Stomach (tissue), 9 donors: ENCODE results near the gene S1PR3. TPM values are rescaled to one million over a fixed set of nuclear protein-coding genes. Genes with fewer than 3 reads are reported as not detected.

Experiments
- DNase-seq, 2 donors: peaks; one replicate each; pipeline versions ENCODE4 v3.0.0 to v3.0.0-alpha.2; 2013 to 2019
- H3K27ac ChIP-seq, 5 donors: fragments of 200-600 bp in 4 of 5; sonication (generic) in 4 of 5; one replicate each; pipeline ENCODE4 v1.5.1; 2013 to 2019; ENCODE audit warnings: mild to moderate bottlenecking in 1 of 5, moderate library complexity in 1 of 5
- H3K27me3 ChIP-seq, 3 donors: fragments of 200-600 bp; sonication (generic); one replicate each; pipeline ENCODE4 v1.5.1; 2017 to 2019; ENCODE audit warnings: mixed run types in 1 of 3
- H3K36me3 ChIP-seq, 4 donors: fragments of 200-600 bp; sonication (generic); 1 replicate in 3 of 4; 2 replicates in 1 of 4; pipeline ENCODE4 v1.5.1; 2016 to 2019
- H3K4me1 ChIP-seq, 4 donors: fragments of 200-600 bp; sonication (generic); one replicate each; pipeline ENCODE4 v1.5.1; 2016 to 2019
- H3K4me3 ChIP-seq, 4 donors: fragments of 200-600 bp; sonication (generic) in 3 of 4; one replicate each; pipeline ENCODE4 v1.5.1; 2016 to 2019; ENCODE audit warnings: mild to moderate bottlenecking in 1 of 4
- H3K9me3 ChIP-seq, 4 donors: fragments of 200-600 bp; sonication (generic); one replicate each; pipeline ENCODE4 v1.5.1; 2016 to 2019
- EP300 ChIP-seq: sonication (generic); formaldehyde crosslinking; IDR thresholded peaks from one replicate; pipeline ENCODE4 v1.6.1; 2017; ENCODE audit warnings: antibody characterized with exemption
- POLR2A ChIP-seq, 4 donors: fragments of 450-650 bp; IDR thresholded peaks; one replicate each; pipeline ENCODE4 v1.6.1; 2016; ENCODE audit warnings: antibody characterized with exemption in 4 of 4, control low read depth in 2 of 4, mild to moderate bottlenecking in 1 of 4, moderate library complexity in 1 of 4
- POLR2AphosphoS5 ChIP-seq, 3 donors: sonication (generic); formaldehyde crosslinking; IDR thresholded peaks; one replicate each; pipeline ENCODE4 v1.6.1; 2016; ENCODE audit warnings: antibody characterized with exemption in 3 of 3
- WGBS, 5 donors: extraction: QIAGEN DNeasy Blood & Tissue Kit in 3 of 5; methylation state at CpG; one replicate each; pipeline versions ENCODE4 v1.1.5 to v1.1.7; 2013 to 2018; 5-methylcytosine and 5-hydroxymethylcytosine counted together
- intact Hi-C: fragments of 100-400 bp; cut with DNase I; formaldehyde crosslinking; loops from one replicate; pipeline ENCODE4 v1.15.1; 2023; ENCODE audit warnings: low total_unique reads
- polyA plus RNA-seq, 3 donors: library from polyadenylated mRNA; stranded (reverse); fragments of 200-250 nt; gene quantifications; one replicate each; pipeline ENCODE4 v1.2.3, GENCODE V29; 2013
- total RNA-seq, 5 donors: library from RNA; depleted of rRNA; stranded (reverse); fragments of >200 nt; gene quantifications; one replicate each; pipeline versions ENCODE4 v1.1.0 to v1.2.3, GENCODE V29; 2014 to 2016
- TF ChIP-seq, protein P1 (sequence below), 7 experiments: fragments of 450-650 bp in 4 of 7; fragments of 200-600 bp in 3 of 7; sonication (generic) in 3 of 7; IDR thresholded peaks; one replicate each; pipeline ENCODE4 v1.5.1; 2016 to 2019; ENCODE audit warnings: antibody characterized with exemption in 7 of 7, control low read depth in 2 of 7, mild to moderate bottlenecking in 1 of 7
- donor health status: healthy with polysubstance abuse.
- donor health status: Bipolar disorder and iron deficiency.
- donor health status: healthy.

S1PR3 gene
- total and polyA plus RNA-seq, 8 donors: 1.2 to 12.5 (median 8.7) TPM

DNA sequence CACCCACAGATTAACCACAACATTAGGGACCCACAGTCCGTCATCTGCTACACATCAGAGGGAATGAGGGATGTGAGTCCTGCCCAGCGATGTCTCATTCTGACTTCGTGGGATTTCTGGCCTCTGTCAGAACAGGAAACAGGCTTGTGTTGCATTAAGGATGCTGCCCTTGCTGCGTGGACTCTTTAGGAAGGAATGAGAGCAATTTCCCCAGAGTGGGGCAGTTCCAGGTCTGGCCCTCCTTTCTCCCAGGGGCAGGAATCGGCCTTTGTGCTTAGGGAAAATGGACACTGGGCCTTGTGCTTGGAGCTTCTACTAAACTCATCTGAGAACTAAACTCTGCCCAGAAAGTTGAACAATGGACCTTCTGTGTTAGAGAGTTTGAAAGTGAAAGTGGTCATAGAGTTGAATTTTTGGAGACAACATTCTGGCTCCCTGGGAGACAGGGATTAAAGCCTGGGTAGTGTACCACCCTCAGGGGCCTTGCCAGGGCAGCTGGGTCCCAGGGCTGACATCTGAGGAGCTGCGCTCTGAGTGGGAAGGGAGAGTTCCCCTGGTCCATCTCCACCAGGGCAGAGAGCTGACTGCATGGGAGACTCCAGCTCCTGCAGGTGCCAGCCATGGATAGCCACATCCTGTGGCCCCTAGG, 37.8 kb upstream of the S1PR3 start:
- peak in 1 of 2 donors; percentile 55 for DNase-seq
- 63 to 67% (median 64%) methylated on average over 5 to 6 of the region's 6 CpGs for WGBS, 5 donors
- H3K4me1 ChIP-seq: peaks cover 13 to 44% (median 25%) of the 10 kb centered on the region in 4 donors
- TF ChIP-seq EP300: no peak
- no peak for TF ChIP-seq POLR2AphosphoS5 (IDR thresholded peaks at IDR 0.05)
- TF ChIP-seq, protein P1, sequence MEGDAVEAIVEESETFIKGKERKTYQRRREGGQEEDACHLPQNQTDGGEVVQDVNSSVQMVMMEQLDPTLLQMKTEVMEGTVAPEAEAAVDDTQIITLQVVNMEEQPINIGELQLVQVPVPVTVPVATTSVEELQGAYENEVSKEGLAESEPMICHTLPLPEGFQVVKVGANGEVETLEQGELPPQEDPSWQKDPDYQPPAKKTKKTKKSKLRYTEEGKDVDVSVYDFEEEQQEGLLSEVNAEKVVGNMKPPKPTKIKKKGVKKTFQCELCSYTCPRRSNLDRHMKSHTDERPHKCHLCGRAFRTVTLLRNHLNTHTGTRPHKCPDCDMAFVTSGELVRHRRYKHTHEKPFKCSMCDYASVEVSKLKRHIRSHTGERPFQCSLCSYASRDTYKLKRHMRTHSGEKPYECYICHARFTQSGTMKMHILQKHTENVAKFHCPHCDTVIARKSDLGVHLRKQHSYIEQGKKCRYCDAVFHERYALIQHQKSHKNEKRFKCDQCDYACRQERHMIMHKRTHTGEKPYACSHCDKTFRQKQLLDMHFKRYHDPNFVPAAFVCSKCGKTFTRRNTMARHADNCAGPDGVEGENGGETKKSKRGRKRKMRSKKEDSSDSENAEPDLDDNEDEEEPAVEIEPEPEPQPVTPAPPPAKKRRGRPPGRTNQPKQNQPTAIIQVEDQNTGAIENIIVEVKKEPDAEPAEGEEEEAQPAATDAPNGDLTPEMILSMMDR (IDR thresholded peaks at IDR 0.05): no peak
- no peak for TF ChIP-seq POLR2A (IDR thresholded peaks at IDR 0.05)
- H3K36me3 ChIP-seq: no peaks in the 10 kb centered on the region
- intact Hi-C loops: no loop called here
- no peaks in the 10 kb centered on the region for H3K9me3 ChIP-seq
- no peaks in the 10 kb centered on the region for H3K27me3 ChIP-seq
- no peak overlapping the region for H3K4me3 ChIP-seq
- peak overlapping the region in 3 of 5 donors; percentile 21 to 61 (median 55) for H3K27ac ChIP-seq

GRCh38 chr9:88954066-88954465, 37.2 kb upstream of the S1PR3 start:
- intact Hi-C loops: no loop called here
- 64 to 76% (median 68%) methylated on average over 2 of the region's 2 CpGs for WGBS, 5 donors
- TF ChIP-seq POLR2AphosphoS5 (IDR thresholded peaks at IDR 0.05) (no peak), EP300 (no peak), POLR2A (IDR thresholded peaks at IDR 0.05) (no peak)
- TF ChIP-seq, protein P1 (IDR thresholded peaks at IDR 0.05): no peak
- Histone ChIP-seq H3K36me3 (no peaks in the 10 kb centered on the region), H3K4me1 (peaks cover 11 to 38% (median 23%) of the 10 kb centered on the region in 4 donors), H3K4me3 (no peak overlapping the region), H3K9me3 (no peaks in the 10 kb centered on the region), H3K27ac (peak overlapping the region in 3 of 5 donors; percentile 21 to 61 (median 55)), H3K27me3 (no peaks in the 10 kb centered on the region)
- no peak for DNase-seq

DNA sequence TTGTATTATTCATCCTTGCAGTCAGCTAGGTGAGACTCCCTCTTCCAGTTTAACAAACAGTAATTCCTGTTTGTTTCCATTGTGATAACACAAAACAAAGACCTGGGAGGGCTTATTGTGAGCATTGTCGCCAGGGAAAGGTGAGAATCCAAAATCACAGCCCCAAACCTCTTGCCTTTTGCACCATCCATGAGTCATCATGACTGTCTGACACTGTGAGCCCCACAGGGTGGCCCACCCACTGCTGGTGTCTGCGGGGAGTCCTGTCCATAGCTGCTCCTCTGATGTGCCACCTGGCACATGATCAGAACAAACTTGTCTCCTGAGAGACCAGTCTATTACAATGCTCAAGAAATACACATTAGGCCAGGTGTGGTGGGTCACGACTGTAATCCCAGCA, 33.7 kb upstream of the S1PR3 start:
- DNase-seq: no peak
- Histone ChIP-seq H3K27ac (no peak overlapping the region), H3K36me3 (no peaks in the 10 kb centered on the region), H3K9me3 (no peaks in the 10 kb centered on the region), H3K4me3 (no peak overlapping the region), H3K4me1 (peaks cover 0 to 16% (median 8%) of the 10 kb centered on the region in 4 donors), H3K27me3 (no peaks in the 10 kb centered on the region)
- TF ChIP-seq POLR2AphosphoS5 (IDR thresholded peaks at IDR 0.05) (no peak), EP300 (no peak), POLR2A (IDR thresholded peaks at IDR 0.05) (no peak)
- TF ChIP-seq, protein P1 (IDR thresholded peaks at IDR 0.05): no peak
- WGBS, 5 donors: 63 to 75% (median 72%) methylated on average over 3 of the region's 3 CpGs
- intact Hi-C loops: no loop called here

DNA sequence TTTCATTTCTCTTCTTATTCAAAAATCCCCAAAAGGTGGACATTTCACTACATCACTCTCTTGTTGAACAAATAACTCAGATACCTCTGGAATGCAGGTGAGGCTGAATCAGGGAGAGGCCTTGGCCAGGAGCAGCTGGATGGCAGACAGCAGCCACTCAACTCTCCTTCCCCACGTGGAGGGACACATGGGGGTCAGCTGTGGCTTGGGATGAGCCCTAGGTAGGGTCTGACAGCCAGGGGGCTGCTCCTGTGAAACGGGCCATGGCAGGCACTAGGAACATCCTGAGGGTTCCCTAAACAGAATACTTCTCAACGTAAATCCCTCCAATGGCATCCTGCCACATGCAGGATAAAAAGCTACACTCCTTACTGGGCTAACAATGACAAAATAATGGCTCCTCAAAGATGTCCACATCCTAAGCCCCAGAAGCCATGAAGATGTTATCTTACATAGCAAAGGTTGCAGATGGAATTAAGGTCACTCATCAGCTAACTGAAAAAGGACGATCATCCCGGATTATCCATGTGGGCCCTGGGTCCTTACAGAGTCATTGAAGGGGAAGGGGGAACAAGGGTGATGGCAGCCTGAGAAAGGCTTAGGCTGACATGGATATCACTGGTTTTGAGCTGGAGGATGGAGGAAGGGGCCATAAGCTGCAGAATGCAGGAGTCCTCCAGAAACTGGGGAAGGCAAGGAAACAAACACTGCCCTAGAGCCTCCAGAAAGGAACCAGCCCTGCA, 31.4 kb upstream of the S1PR3 start:
- TF ChIP-seq, protein P1 (IDR thresholded peaks at IDR 0.05): no peak
- no peak for TF ChIP-seq POLR2AphosphoS5 (IDR thresholded peaks at IDR 0.05)
- TF ChIP-seq EP300: no peak
- TF ChIP-seq POLR2A (IDR thresholded peaks at IDR 0.05): no peak
- no peak overlapping the region for H3K27ac ChIP-seq
- WGBS, 5 donors: 80 to 86% (median 84%) methylated on average over 5 of the region's 5 CpGs
- no peaks in the 10 kb centered on the region for H3K9me3 ChIP-seq
- H3K4me1 ChIP-seq: no peaks in the 10 kb centered on the region
- no peak for DNase-seq
- no peak overlapping the region for H3K4me3 ChIP-seq
- H3K36me3 ChIP-seq: no peaks in the 10 kb centered on the region
- no peaks in the 10 kb centered on the region for H3K27me3 ChIP-seq
- intact Hi-C loops: no loop called here
